GM20000 (cell line): ENCODE results near the gene APEH.

ENCODE experiments used
- DNase-seq: peaks from one replicate; pipeline ENCODE4 v3.0.0; 2012; ENCODE audit warnings: low spot score
- TF ChIP-seq, protein P1 (sequence below): IDR thresholded peaks from 2 replicates; pipeline ENCODE4 v1.5.1; 2012; ENCODE audit warnings: mild to moderate bottlenecking, control low read depth; ENCODE audit errors: extremely low read depth, missing control alignments

The APEH gene

DNA sequence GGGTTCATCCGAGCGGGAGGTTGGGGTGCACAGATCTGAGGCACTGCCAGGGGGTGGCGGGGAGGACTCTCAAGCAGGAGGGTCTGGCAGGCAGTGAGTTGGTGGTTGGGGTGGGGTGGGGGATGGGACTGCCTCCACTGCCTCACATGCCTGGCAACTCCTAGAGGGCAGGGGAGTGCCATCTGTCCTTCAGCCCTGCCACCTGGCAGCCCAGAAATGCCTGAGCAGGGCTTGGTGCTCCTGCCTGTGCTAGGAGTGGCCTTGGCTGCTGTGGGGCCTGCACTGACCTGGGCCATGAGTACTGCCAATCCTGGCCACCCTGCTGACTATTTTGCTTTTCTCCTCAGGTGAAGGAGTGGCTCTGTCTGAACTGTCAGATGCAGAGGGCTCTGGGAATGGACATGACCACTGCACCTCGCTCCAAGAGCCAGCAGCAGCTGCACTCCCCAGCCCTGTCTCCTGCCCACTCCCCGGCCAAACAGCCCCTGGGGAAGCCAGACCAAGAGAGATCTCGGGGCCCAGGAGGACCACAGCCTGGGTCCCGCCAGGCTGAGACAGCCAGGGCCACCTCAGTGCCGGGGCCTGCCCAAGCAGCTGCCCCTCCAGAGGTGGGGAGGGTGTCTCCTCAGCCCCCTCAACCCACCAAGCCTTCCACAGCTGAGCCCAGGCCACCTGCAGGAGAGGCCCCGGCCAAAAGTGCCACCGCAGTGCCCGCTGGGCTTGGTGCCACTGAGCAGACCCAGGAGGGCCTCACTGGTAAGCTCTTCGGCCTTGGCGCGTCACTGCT, 32.0 kb upstream of the APEH start:
- TF ChIP-seq, protein P1, sequence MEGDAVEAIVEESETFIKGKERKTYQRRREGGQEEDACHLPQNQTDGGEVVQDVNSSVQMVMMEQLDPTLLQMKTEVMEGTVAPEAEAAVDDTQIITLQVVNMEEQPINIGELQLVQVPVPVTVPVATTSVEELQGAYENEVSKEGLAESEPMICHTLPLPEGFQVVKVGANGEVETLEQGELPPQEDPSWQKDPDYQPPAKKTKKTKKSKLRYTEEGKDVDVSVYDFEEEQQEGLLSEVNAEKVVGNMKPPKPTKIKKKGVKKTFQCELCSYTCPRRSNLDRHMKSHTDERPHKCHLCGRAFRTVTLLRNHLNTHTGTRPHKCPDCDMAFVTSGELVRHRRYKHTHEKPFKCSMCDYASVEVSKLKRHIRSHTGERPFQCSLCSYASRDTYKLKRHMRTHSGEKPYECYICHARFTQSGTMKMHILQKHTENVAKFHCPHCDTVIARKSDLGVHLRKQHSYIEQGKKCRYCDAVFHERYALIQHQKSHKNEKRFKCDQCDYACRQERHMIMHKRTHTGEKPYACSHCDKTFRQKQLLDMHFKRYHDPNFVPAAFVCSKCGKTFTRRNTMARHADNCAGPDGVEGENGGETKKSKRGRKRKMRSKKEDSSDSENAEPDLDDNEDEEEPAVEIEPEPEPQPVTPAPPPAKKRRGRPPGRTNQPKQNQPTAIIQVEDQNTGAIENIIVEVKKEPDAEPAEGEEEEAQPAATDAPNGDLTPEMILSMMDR: no peak
- no peak for DNase-seq

DNA sequence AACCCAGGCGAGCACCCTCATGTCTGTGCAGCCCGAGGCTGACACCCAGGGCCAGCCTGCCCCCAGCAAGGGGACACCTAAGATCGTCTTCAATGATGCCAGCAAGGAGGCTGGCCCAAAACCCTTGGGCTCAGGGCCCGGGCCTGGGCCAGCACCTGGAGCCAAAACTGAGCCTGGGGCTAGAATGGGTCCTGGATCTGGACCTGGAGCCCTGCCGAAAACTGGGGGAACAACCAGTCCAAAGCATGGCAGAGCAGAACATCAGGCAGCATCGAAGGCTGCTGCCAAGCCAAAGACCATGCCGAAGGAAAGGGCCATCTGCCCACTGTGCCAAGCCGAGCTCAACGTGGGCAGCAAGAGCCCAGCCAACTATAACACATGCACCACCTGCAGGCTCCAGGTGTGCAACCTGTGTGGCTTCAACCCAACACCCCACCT, 31.4 kb upstream of the APEH start:
- TF ChIP-seq, protein P1: no peak
- no peak for DNase-seq

DNA sequence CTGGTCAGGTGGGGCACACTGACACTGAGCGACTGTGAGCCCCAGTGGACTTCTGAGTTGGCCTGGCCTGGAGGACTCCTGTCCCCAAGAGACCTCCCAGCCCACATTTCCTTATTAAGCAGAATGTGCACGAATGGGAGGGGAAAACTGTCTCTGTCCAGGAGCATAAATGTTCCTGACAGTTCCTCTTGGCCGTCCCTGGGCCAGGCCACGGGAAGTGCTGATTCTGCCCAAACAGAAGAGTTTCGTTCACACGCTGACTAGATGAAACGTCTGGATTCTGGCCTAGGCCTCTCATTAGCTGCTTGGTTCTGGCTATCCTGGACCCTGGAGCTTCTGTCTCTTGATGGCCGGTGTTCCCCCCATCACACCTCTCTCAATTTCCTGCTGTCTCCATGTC, 29.5 kb upstream of the APEH start:
- DNase-seq: no peak
- TF ChIP-seq, protein P1: no peak

DNA sequence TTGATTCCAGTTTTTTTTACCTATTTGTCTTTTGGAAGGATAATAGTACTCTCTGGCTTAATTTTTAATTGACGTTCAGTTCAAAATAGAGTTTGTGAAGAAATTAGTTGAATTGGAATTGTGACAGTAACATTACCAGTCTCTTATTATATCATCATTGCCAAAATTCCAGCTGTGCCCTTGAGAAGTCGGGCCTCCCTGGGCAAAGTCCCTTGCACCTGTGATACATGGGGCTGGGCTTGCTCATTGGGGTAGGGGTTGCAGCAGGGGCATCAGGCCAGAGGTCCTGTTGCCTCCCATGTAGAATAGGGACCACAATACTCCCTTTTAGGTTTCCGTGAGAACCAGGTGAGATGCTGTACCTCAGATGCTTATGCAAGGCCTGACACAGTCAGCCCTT, 27.9 kb upstream of the APEH start:
- no peak for DNase-seq

DNA sequence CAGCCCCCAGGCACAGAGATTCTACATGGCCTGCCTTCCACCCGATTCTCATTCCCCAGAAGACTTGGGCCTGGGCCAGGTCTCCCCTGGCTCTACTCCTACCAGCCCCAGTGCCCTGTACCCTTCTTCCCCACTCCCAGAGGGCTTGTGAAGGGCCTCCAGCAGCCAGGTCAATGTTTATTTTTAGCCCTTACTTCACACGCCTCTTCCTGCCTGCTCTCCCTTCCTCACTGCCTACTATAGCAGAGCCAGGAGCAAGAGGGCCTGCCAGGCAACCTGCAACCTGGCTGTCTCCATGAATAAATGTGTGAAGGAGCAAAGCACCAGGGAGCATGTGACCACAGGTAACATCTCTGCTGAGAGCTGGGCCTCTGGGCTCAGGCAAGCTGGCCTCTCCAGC, 26.4 kb upstream of the APEH start:
- no peak for DNase-seq
- TF ChIP-seq, protein P1: no peak

More for the DNA sequence above, 27.9 kb upstream of the APEH start:
- TF ChIP-seq, protein P1: no peak

DNA sequence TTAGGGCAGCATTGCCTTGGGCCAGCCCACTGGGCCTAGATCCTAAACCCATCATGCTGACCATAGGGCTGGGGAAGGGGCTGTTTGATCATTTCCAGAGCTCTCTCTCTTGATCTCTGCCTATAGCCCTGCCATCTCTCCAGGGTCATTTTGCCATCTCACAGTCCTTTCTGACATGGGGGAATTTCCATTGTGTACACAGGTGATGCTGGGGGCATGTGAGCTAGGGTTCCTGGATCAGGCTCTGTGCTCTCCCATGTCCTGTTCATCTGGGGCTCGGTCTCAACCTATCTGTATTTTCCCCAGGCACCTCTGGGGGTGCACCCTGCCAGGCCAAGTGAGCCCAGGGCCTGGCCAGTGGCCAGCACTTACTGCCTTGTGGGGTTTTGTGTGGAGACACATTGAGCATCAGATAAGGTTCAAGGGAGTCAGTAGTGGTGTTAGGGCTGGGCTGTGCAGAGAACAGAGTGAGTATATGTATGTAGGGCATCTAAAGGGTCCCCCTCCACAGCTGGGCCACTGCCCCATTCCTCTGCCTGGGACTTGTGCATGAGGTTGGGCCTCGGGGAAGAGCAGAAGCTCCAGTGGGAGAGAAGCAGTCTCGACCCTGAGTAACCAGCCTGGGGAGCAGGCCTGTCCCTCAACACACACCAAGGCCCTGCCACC, 25.7 kb upstream of the APEH start:
- DNase-seq: no peak
- TF ChIP-seq, protein P1: no peak

DNA sequence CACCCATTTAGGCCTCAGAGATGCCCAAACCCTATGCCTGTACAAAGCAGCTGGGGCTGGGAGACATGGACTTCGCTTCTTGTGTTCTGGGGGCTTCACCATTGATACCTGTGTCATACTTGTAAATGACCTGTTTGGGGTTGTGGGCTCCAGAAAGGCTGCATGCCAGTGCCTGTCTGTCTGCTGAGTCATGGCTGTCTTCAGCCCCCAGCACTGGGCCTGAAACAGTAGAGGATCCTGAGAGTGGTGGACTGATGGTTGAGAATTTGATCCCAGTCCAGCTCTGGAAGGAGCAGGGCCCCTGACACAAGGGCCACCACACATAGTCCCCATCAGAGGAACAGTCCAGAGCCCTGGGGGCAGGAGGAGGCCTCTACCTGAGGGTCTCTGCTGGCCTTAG, 24.6 kb upstream of the APEH start:
- TF ChIP-seq, protein P1: no peak
- DNase-seq: no peak
